Stimulated activated CD8-positive, alpha-beta memory T cell treated with anti-CD3 and anti-CD28 coated beads, Interleukin-15, amount 100 ng/mL, for 4 hours (primary cell): ENCODE measurements around the gene PACSIN2.
"Not testable (repeated sequence)": the region's sequence is repeated elsewhere in the genome, so short reads cannot be mapped to it uniquely, and the experiment has no call there.

Source experiments
- DNase-seq, 2 donors: peaks; one replicate each; pipeline ENCODE4 v3.0.0-alpha.2; 2020; ENCODE audit warnings: low read depth in 2 of 2

Gene PACSIN2

DNA sequence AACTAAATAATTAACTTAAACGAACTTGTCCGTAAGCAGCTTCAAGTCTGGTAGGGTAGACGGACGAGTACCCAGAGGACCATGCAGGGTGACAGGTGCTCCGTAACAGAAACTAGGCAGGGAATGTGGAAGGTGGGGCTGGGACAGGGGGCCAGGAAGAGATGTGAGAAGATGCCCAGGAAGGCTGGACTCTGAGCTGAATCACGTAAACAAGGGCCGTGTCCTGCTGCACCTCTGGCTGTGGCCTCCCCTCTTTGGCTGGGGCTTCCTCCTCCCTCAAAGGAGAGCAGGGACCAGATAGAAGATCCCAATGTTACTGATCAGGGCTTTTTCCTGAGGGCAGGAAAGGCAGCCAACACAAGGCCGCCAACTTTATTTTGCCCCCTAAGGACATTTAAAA, 47.9 kb downstream of the PACSIN2 start:
- no peak for DNase-seq

DNA sequence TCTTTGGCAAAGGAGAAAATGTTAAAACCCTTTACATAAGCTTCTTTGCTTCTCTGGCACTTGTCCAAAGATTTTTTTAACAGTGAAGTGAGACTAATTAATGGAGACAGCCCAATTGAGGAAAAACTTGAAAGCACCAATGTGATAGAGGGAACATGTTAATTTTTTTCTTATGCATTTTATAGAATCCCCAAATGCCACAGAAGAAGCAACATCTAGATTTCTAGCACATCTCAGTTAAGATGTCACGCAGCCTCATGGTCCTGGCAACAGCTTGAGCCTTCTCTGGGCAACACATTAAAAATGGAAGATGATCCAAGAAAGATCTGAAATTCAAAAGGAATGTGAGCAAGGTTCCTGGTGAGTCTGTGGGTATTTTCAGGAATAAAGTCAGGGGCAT, 48.5 kb downstream of the PACSIN2 start:
- DNase-seq = no peak

DNA sequence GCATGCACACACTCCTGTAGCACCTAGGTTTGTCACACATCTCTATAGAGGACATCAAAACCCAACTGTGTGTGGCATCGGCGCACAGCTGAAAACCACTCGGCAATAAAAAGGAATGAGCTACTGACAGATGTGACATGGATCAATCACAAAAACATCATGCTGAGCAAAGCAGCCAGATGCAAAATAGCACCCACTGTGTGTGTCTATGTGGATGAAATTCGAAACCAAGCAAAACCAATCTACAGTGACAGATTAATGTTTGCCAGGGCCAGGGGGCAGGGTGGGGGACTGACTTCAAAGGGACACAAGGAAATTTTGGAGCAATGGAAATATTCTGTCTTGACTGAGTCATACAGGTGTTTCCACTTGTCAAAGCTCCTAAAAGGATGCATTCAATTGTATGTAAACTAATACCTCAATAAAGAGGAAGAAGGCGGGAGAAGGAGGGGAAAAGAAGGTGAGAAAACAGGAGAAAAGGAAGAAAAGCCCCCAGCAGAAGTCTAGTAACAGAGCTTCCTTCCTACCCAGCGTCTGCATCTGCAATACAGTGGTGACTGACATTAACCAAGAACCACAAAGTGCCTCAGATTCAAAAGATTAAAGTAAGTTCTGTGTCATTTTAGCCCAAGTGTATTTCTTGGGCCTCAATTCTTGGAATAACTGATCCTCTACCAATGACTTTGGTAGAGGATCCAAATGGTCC, 49.8 kb downstream of the PACSIN2 start:
- no peak for DNase-seq

DNA sequence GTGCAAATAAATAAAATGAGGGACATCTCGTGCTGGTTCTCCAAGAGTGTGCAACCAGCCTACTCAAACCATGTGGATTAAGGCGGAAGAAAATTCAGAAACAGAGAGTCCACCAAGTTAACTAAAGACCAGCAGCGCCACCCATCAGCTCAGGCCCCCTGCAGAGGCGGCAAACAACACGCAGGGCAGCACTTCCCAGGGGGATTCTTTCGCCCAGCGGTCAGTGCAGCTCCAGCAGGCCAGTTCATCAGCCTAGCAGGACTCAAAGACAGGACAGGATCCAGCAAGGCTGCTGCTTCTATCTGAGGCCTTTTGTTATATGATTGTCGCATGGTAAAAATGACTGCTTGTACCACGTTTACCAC, 51.7 kb downstream of the PACSIN2 start:
- no peak for DNase-seq

DNA sequence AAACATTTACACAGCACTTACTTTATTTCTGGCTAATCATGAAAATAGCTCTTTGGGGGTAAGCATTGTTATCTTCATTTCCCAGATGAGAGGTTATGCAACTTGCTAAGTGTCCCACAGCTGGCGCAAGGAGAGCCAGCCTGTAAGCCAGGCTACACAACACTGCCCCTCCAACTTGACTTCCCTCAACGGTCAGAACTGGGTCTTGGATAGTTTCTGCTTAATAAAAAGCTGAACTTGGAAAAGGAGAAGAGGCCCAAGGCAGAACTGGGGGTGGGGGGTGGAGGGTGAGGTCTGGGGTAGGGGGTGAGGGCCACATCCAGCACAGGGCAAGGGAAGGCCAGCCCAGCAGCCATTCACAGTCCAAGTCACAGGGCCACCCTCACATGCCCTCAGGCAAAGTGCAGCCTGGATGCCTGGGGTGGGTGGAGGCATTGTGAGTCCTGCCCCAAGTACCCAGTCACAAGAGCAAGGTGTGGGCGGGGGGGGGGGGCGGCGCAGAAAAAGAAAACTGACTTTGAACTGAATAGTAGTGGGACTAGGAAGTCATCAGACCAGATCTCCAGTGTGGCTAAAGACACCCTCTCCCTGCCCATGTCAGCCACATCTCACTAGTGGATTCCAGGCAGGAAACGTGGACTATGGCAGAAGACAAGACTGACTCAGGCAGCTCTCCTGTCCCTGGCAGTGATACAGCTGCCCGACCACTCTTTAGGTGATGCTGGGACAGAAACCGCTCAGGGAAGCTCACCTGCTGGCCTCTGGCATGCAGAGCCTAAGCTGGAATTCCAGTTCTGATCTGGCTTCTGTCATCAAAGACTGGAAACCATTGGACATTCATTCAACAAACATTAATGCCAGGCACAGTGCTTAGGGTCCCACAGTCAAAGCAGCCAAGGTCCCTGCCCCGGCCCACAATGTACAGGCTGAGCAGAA, 52.4 kb downstream of the PACSIN2 start:
- no peak for DNase-seq

DNA sequence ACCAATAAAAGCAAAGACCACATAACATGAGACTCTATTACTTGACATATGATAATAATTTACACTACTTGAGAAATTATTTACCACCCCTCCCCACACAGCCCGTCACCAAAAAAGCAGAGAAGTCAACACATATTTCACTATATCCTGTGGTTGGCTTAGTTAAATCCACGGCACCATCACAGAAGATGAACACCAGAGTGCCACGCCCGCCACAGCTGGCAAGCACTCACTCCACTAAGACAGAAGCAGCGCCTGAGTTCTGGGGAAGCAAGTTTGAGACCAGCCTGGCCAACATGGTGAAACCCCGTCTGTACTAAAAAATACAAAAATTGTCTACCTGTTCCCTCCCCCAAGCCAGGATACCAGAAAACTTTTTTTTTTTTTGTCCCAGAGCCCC, 53.1 kb downstream of the PACSIN2 start:
- DNase-seq = no peak

DNA sequence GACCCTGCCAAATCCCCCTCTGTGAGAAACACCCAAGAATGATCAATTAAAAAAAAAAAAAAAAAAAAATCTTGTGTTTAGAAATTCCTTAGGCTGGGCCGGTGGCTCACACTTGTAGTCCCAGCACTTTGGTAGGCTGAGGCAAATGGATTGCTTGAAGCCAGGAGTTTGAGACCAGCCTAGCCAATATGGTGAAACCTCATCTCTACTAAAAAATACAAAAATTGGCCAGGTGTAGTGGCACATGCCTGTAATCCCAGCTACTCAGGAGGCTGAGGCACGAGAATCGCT, 53.6 kb downstream of the PACSIN2 start:
- not testable (repeated sequence) for DNase-seq

DNA sequence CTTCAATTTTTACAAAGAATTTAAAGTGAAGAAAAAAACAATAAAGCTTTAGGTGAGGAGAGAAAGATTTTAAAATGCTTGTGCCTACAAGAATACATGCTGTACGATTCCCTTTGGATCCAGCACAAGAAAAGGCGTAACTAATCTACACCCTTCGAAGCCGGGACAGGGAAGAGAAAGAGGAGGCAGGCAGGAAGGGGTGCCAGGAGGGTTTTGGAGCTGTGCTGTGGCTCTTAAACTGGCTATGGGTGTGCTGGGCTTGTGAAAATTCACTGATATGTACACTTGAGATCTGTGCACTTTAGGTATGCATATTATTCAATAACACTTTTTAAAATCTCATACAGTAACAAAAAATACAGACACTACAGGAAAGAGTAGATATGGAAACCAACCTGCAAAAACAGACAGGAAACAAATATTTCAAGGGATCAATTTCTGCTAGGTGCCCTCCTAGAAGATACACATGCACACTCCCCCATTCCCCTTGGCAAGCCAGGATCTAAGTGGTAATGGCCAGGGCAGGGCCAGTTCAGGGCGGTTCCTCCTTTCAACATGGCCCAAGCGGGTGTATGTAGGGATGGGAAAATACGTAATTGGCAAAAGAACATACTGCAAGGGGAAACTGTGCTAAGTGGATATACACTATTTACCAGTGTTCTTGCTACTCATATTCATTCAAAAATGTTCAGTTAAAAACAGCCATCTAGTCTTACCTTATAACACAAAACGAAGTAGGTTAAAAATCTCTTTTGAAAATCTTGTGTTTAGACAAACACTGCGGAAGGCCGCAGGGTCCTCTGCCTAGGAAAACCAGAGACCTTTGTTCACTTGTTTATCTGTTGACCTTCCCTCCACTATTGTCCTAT, 54.2 kb downstream of the PACSIN2 start:
- no peak for DNase-seq

DNA sequence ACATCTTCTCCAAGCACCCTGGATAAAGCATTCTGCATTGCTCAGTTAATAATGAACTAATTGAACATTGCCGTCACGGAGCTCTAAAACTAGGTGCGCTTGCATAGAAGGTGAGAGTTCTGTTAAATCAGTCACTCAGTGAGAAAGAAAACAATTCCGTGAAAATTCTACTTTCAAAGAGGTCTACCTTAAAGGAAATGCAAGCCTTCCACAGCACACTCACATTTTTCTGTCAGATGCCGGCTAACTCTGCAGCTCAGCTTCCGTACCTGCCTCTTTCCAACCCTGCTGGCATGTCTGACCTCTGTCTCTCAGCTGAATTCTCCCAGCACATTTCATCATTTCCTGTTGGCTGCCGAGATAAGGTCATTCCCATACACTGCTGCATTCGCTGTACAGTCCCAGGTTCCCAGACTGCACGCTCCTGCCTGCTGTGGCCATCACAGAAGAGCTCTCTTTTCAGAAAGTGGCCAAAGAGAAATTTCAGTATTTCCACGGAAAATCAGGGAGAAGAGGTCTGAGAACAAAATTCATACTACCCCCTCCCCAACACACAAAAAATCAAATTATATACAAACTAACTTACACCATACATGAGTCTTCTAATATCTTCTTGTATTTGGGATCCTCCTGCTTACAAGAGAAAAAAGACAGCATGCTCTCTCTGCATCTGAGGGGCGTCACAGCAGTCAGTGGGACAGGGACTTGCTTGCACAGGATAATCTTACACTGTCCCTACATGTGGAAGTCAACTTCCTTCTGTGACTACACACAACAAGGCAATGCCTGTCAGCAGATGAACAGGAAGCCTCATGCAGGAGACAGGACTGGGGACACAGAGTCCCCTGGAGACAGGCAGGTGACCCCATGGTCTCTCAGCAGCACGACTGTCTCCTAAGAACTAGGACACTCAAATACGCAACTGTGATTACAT, 55.1 kb downstream of the PACSIN2 start:
- DNase-seq = no peak

DNA sequence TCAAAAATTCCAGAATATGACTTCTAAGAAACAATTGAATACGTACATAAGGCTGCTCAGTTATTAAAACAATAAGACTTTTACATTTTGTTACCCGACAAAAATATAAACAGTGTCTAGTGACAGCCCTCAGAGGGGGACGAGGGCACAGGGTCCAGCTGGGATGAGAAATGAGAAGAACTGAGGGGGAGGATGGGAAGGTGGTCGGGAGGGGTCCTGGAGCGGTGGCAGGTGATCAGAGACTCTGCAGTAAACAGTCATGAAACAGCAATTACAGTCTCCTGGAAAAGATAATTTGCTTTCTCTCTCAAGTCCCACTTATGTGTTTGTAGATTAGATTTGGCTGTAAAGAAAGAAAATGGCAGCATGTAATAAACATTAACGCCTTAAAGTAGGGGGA, 56.0 kb downstream of the PACSIN2 start:
- no peak for DNase-seq

DNA sequence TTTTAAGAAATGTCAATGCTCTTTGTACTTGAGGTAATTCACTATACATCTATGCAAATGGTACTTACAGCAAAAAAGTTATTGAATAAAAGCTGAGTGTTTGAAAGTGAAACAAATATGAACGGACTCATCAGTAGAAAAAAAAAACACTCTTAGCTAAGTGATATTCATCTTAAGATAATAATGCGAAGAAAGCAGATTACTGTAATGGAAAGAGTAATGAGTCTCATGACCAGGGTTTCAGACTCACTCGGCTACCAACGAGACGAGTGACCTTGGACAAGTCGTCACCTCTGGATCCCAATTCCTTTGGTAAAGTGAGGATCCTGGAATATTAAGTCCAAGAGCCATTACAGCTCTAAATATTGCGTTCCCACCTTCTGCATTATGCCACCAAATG, 57.0 kb downstream of the PACSIN2 start:
- DNase-seq = no peak

DNA sequence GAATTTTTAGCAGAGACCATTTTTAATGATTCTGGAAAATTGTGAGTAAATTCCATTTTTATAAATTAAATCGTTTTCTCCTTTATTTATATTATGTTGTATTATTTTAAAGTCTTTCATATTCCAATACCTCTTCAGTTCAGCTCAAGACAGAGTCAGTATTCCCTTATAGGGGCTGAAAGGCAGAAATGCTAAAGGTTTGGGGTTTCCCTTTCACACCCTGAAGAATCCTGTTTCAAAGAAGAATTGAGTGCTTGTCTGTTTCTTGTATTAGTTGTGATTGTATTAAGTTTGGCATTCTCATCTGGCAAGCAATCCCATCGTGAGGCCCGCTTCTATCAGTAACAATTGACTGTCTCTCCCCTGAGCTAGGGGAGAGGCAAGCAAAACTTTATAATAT, 57.4 kb downstream of the PACSIN2 start:
- no peak for DNase-seq

DNA sequence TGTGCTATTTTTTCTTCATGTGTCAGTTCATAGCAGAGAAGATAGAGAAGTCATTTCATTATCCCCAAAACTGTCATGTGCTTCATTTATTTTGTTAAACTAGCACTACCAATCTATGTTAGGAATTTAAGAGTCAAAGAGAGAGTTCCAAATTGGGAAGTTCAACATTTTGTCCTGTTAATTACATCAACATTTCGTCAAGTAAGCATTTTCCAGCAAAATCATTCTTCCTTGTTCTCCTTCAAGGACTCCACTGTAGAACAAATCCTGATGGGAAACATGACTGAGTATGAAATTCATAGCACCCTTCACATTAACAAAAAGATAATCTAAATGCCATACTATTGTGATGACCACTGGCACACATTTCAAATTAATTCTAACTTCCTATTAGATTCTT, 59.1 kb downstream of the PACSIN2 start:
- DNase-seq = no peak

DNA sequence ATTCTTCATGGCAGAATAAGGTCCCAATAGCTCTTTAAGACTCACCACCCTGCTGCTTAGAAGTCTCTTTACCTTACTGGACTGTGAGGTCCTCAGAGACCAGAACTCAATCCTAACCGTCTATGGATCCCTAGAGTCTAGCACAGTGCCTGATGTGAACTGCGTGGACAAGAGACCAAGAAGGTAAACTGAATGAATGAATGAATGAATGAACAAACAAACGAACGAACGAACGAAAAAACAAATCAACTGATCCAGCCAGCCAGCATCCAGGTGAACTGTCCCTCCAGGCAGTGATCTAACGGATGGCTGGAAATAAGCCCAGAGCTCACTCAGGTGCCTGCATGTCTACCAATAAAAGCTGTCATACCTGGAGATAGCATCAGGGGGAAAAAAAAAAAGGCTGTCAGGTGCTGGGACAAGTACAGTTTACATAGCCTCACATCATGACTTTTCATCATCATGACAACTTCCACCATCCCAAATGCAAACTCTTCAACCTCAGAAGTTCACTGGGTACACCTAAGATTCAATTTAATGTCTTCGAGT, 59.8 kb downstream of the PACSIN2 start:
- no peak for DNase-seq

DNA sequence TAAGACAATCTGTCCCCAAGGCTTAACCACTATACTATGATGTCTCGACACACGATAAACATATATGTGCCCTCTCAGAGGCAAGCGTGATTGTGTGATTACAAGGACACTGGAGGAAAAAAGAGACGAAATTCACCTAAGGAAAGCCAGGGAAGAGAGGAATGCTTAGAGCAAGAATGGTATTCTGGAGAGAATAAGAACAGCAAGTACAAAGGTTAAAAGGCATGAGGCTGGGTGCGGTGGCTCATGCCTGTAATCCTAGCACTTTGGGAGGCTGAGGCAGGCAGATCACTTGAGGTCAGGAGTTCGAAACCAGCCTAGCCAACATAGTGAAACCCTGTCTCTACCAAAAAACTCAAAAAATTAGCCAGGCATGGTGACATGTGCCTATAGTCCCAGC, 61.2 kb downstream of the PACSIN2 start:
- not testable (repeated sequence) for DNase-seq

DNA sequence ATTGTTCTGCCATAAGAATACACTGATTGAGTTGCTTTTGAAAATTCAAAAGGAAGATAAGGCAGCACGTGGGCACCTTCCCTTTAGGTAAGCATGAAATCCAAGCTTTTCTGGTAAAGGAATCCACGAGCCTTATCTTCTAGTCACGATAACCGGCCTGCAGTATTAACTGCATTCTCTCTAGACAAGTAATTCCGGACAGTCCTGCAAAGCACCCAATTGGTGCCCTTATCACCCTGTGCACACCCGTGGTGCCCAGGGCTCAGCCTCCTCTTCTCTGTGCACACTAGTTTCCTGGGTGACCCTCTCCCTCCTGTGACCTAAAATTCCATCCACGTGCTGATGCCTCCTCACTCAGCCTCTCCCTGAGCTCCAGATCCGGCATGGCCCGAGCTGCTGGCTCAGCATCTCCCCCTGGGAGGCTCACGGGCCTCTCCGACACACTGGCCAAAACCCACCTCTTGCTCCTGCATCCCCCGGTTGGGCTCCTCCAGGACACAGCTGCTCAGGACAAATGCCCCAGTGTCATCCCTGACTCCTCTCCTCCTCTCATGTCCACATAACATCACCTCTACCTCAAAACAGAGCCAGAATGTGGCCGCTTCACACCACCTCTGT, 63.7 kb downstream of the PACSIN2 start:
- no peak for DNase-seq

DNA sequence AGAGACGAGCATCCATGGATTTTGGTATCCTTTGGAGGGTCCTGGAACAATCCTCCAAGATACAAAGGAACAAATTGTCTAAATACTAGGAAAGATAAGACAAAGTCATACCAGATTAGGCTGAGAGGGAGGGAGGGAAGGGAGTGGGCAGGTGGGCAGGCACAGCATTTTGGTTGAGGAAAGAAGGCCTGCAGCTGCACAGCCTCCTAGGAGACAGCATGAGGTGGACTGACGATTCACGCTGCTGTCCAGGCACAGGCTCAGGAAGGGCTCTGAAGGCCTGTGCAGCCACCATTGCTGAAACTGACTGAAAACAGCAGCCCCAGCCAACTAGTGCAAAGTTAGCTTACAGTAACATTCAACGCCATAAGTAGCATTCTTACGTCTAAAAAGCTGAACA, 64.7 kb downstream of the PACSIN2 start:
- DNase-seq = no peak

DNA sequence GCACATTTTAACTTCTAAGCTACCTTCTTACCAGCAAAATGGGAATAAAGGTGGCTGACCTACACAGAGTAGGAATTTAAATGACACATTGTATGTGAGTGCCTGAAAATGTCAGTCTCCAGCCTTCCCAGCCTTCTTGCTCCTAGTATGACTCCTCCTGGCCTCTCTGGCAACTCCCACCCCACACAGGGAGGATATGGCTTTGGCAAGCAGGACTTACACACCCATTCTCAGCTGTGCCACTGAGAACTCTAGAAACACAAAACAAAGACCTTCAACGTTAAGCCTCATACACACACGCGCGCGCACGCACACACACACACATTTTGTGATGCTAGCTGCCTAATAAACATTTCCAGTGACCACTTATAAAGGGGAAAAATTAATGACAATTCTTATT, 65.8 kb downstream of the PACSIN2 start:
- DNase-seq = no peak

DNA sequence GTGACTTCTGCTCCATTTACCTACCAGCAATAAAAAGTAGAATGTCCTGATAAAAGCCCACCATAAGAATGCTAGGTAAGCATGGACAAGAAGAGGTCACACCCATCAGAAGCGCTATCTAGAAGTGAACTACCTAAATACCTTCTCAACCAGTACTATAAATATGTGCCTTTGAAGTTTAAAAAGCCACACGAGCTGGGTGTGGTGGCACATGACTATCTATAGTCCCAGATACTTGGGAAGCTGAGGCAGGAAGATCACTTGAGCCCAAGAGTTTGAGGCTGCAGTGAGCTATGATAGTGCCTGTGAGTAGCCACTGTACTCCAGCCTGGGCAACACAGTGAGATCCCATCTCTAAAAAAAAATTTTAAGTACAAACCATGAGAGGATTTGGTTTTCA, 66.7 kb downstream of the PACSIN2 start:
- no peak for DNase-seq

DNA sequence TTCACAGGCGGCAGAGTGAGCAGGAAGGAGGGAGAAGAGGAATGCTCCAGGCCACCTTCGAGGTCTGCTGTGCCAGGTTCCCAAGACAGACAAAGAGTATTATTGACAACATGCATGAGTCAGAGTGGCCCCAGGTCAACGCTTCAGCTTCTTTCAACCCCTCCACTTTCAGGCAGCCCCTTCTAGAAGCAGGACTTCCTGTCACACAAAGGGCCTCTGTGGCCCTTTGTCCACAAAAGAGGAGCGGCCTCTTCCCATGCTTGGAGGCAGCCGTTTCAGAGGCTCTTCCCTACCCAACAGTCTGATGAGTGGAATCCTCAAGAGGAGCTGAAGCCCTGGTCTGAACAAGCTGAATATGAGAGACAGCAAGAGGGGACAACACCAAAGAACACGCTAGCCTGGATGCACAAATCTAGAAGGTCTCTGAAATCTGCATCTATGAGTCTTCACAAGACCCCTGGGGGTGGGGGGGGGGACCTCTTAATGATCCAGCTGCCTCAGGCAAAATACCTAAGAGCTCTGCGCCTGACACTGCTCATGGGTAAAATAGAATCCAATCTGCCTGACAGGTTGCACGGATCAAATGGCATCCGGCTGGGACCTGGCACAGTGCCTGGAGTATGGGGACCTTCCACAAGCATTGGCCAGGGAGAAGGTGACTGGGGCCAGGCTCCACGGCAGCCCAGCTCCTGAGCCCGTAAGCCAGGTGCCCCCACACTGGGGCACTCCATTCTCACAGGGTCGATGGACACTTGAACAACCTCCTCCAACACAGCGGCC, 67.5 kb downstream of the PACSIN2 start:
- DNase-seq = no peak
